GM19372 (cell line): ENCODE data around the gene STAP2.
"Not testable (repeated sequence)": the region's sequence is repeated elsewhere in the genome, so short reads cannot be mapped to it uniquely, and the experiment has no call there.

Experiments
- ATAC-seq: cut with Tn5 transposase; IDR thresholded peaks from one replicate; pipeline ENCODE4 v1.9.1; 2021; ENCODE audit warnings: mild to moderate bottlenecking, low read depth, moderate library complexity; ENCODE audit not compliant: unreplicated experiment

Gene STAP2

DNA sequence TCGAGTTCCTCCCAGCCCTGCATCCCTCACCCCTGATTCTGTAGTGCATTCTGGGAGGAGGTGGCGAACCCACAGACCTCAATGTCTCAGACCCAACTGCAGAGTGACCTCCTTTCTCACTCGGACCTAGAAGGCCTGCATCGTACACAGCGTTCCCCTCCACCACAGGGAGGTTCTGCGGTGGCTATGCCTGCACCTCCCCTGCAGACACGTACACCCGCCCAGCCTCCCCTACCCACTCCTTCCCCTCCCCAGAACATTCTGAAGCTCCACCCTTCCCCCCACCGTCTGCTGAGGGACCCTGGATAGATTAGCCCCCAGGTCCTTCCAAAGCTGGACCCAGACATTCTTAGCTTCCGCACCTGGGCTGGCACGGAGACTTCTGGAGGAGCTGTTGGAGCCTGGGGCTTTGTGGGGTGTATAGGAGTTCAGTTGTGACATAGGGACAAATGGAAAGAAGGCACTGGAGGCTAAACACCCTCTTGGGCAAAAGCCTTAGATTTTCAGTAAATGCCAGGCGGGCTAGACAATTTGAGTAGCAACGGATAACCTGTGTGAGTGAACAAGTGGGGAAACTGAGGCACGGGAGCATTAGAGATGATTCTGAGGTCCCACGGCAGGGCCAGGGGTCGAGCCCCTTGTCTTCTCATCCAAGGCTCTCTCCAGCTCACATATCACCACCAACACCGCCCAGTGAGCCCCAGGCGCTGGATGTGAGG is 34.6 kb downstream of the STAP2 start:
- ATAC-seq = no peak

DNA sequence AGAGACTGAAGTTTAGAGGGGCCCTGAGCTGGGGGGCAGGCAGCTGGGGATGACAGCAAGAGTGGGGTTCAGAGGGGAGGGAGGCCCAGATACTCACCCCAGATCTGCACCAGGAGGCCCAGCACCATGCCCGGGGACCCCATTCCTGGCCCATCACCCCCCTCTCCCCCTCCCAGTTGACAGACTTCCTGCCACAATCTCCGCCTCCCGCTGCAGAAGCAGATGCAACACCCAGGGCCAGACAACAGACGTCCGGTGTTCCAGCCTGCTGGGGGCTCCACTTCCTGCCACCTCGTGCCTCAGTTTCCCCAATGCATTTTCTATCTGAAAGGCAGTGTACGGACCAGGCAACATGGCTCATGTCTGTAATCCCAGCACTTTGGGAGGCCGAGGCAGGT is 36.4 kb downstream of the STAP2 start, which contains the start of gene TMIGD2:
TSS of gene TMIGD2 (minus strand) at position 147 of the 398 bp plus-strand sequence. CDS start at position 143, 4 bp downstream.
- no peak for ATAC-seq

- no peak for ATAC-seq
These were observed 36.9 kb downstream of the STAP2 start for GRCh38 chr19:4301590-4302242.

DNA sequence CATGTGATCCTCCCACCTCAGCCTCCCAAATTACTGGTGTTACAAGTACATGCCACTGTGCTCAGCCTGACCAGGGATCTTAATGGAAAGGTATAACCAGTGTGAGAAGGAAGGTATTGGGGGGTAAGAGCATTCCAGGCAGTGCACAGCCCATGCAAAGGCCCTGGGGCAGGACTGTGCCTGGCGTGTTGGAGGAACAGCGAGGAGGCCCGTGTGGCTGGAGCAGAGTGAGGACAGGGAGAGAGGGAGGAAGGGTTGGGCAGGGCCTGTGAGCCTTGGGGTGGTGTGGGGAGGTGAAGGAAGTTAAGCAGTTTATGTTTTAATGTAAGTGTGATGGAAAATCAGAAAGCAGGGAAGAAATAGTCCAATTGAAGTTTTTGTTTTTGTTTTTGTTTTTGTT is 38.0 kb downstream of the STAP2 start:
- ATAC-seq = no peak

DNA sequence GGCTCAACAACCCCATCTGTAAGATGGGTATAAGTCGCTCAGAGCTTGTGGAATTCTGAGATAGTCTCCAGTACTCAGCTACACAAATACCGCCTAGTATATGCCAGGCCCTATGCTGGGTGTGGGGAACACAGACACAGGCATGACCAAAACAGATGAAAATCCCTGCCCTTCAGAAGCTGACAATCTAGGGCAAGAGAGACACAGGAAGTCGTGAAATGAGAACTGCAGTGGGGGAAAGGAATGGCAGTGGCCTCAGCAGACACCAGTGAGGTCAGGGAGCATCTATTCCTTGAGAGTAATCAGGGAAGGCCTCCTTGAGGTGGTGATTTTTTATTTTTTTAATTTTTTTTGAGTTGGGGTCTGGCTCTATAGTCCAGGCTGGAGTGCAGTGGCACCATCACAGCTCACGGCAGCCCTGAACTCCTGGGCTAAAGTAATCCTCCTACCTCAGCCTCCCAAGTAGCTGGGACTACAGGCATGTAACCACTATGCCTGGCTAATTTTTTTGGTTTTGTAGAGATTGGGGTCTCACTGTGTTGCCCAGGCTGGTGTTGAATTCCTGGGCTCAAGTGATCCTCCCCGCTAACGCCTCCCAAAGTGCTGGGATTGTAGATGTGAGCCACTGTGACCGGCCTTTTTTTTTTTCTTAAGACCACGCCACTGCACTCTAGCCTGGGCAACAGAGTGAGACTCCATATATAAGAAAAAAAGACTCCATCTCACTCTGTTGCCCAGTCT is 39.6 kb downstream of the STAP2 start:
- ATAC-seq = no peak

DNA sequence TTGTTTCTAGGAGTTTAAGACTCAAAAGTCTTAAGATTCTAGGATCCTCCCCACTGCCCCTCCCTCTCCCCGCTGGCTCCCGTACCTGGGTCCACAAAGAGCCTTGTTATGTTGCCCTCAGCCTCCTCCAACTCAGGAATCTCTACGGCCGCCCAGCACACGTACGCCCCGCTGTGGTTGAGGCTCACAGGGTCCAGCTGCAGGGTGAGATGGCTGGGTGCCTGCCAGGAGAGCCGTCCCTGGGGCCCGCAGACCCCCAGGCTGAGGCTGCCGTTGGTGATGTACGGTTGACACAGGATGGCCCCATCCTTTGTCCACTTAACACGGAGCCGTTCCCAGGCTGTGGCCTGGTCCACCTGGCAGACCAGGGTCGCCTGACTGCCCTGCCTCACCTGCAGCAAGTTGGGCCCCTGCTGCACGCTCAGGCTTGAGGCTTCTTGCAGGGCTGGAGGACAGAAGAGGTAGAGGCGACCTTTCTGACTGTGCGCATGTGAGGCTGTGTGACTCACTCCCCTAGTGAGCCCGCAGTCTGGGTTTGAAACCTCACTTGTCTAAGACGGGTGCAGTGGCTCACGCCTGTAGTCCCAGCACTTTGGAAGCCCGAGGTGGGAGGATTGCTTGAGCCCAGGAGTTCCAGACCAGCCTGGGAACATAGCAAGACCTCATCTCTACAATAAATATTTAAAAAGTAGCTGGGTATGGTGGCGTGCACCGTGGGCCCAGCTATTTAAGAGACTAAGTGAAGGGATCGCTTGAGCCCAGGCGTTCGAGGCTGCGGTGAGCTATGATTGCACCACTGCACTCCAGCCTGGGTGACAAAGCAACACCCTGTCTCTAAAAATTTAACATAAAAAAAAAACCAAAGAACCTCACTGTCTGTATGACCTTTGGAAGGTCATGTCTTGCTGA is 40.5 kb downstream of the STAP2 start:
- no peak for ATAC-seq

DNA sequence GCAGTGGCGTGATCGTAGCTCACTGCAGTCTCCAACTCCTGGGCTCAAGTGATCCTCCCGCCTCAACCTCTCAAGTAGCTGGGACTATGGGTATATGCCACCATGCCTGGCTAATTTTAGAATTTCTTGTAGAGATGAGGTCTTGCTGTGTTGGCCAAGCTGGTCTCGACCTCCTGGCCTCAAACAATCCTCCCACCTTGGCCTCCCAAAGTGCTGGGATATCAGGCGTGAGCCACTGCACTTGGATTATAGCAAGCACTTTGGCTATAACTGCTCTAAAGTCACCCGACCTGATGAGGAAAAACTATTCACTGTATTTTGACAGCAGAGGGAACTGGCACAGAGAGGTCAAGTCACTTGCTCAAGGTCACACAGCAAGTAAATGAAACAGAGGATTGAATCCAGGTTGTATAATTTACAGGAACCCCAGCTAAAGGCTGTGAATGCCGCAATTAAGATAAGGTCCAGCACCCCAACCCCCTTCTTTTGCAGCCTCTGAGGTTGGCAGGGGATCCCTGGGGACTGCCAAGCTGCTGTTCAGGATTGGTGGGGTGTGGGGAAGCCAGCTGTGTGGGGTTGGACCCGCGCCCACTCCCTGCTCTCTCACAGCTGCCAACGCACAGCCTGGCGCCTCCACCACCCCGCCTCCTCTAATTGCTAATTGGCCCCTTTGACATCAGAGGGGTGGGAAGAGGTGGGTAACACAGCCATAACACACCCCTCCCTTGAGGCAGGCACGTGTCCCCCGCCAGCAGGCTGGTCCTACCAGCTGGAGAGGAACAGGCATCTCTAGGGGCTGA is 42.5 kb downstream of the STAP2 start:
- no peak for ATAC-seq

GRCh38 chr19:4294389-4294788 is 44.2 kb downstream of the STAP2 start:
- no peak for ATAC-seq

- no peak for ATAC-seq
These were observed 46.1 kb downstream of the STAP2 start for GRCh38 chr19:4292515-4292914.

DNA sequence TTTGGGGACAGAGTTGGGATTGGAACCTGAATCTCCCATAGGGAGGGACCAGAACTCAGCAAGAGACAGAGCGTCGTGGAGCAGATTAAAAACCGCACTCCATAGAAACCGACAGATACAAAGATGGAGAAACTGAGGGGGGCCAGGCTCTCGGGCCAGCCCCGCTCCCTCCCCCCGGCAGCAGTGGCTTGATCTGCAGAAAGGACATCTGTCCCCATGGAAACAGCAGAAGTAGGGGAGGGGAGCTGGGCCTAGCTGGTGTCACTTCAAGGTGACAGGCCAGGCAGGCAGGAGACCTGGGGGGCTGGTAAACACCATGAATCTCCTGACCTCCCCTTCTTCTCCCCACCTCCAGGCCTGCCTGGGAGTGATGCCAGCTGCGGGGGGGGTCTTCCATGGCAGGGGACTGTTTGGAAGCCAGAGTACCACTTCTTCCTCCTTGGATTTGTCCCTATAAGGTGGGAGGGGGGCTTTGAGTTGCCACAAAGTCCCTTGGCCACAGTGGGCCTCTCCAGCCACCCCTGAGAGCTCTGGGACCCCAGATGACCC is 47.4 kb downstream of the STAP2 start:
- ATAC-seq = no peak

DNA sequence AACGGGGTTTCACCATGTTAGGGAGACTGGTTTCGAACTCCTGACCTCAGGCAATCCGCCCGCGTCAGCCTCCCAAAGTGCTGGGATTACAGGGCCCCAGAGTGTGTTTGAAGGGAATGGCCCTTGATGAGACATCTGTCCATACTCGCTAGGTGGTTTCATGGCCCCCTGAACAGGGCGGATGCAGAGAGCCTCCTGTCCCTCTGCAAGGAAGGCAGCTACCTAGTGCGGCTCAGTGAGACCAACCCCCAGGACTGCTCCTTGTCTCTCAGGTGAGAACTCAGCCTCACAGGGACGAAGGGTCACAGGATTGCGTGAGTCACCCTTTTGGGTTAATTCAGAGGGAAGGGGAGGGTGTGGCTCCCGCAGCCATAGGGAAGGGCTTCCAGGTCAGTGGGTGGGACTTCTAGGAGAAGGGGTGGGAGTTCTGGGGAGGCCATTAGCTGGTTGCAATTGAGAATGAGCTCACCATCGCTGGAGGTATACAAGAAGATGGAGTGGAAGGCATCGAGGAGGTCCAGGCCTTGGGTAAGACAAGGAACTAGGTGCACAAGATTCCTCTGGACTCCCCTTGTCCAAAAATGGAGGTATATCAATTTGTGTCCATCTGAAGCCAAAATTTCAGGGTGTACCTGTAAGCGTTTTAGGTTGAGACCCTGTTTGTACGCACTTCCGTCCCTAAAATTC is 50.4 kb downstream of the STAP2 start:
- ATAC-seq = no peak

DNA sequence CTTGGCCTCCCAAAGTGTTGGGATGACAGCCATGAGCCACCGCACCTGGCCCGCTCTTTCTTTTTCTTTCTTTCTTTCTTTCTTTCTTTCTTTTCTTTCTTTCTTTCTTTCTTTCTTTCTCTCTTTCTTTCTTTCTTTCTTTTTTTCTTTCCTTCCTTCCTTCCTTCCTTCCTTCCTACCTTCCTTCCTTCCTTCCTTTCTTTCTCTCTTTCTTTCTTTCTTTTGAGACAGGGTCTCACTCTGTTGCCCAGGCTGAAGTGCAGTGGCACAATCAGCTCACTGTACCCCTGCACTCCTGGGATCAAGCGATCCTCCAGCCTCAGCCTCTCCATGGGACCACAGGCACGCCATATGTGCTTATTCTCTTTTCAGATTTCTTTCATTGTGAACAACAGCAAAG is 52.5 kb downstream of the STAP2 start:
- not testable (repeated sequence) for ATAC-seq

- ATAC-seq = no peak
These were observed 53.7 kb downstream of the STAP2 start for GRCh38 chr19:4284974-4285373.

DNA sequence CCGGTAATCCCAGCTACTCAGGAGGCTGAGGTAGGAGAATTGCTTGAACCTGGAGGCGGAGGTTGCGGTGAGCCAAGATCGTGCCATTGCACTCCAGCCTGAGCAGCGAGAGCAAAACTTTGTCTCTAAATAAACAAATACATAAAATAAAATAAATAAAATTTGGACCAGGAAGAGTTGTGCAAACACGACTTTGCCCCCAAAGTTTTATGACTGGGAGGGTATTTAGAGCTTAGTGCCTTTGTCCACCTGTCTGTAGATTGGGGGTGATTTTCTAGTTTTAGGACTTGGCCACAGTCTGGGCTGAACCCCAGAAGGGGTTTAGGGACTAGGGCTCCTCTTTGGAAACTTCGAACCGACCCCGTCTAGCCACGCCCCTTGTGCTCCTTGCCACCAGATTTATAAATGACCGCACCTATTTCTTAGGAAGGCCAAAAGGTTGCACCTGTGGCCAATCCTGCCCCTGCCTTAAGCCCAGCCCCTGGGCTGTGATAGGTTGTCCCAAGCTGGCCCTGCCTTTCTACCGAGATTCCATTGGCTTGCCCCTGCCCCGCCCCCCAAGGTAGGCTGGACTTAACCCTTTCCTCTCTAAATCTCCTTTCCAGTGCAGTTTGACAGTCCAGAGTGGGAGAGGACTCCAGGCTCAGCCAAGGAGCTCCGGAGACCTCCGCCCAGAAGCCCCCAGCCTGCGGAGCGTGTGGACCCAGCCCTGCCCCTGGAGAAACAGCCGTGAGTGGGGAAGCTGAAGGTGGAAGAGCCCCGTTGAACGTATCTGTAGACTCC is 54.3 kb downstream of the STAP2 start:
- no peak for ATAC-seq

GRCh38 chr19:4279530-4280422 is 58.9 kb downstream of the STAP2 start:
- no peak for ATAC-seq

DNA sequence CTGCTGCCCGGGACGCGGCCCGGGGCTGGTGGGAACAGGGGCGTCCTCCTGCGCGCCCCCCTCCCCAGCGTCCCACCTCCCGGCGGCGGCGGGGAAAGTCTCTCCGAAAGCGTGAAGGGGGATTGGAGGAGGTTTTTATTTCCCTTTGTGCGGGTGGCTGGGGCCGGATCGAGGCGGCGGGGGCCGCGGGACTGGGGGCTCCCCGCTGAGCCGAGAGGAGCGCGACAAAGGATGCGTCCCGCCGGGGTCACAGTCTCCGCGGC is 59.4 kb downstream of the STAP2 start:
- ATAC-seq = no peak
